Frontal cortex (tissue), 4 donors: Measurements from ENCODE around the gene SH3GL1. TPM values are rescaled to one million over a fixed set of nuclear protein-coding genes. Genes with fewer than 3 reads are reported as not detected.

Source experiments
- DNase-seq, 2 donors: peaks; one replicate each; pipeline ENCODE4 v3.0.0; 2012; ENCODE audit warnings: low spot score in 2 of 2
- FAIRE-seq: peaks from 2 replicates; lab custom pipeline; 2012; peaks lifted over from hg19 to GRCh38; lab: Jason Lieb, UNC
- small RNA-seq: library from RNA; depleted of rRNA; stranded (forward); fragments of <200 nt; gene quantifications from one replicate; pipeline ENCODE3, GENCODE V24; 2014
- total RNA-seq: library from RNA; depleted of rRNA; stranded (reverse); fragments of >200 nt; gene quantifications from one replicate; pipeline ENCODE4 v1.2.3, GENCODE V29; 2014
- donor health status: control.
- donor health status: control.
- donor health status: control.

Gene SH3GL1
- total RNA-seq, 1 donor from 2014 or later: 17.5 TPM

GRCh38 chr19:4326837-4327251, 73.5 kb downstream of the SH3GL1 start:
- DNase-seq (no peak), FAIRE-seq (no peak)

- no peak for DNase-seq
- no peak for FAIRE-seq
Measured at GRCh38 chr19:4326215-4326836, 74.0 kb downstream of the SH3GL1 start.

- no peak for FAIRE-seq
- DNase-seq: no peak
Measured at GRCh38 chr19:4324228-4324627, 76.1 kb downstream of the SH3GL1 start.

- no peak for FAIRE-seq
- no peak for DNase-seq
Measured at GRCh38 chr19:4323692-4324091, 76.7 kb downstream of the SH3GL1 start.

DNA sequence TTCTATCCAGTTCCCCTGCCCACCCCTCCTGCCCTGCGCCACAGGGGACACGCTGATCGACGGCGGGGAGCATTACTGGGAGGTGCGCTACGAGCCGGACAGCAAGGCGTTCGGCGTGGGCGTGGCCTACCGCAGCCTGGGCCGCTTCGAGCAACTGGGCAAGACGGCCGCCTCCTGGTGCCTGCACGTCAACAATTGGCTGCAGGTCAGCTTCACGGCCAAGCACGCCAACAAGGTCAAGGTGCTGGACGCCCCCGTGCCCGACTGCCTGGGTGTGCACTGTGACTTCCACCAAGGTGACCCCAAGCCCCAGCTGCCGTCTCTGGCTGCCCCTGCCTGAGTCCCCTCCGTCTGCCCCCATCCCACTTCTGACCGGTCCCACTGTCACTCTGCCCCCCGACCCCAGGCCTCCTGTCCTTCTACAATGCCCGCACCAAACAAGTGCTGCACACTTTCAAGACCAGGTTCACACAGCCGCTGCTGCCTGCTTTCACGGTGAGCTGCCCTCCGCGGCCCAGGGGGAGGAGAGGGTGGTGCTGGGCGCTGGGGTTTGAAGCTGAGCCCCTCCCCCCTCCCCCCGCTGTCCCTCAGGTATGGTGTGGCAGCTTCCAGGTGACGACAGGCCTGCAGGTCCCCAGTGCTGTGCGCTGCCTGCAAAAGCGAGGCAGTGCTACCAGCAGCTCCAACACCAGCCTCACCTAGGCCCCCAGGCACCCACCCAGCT, 77.2 kb downstream of the SH3GL1 start:
- FAIRE-seq (no peak), DNase-seq (no peak)

GRCh38 chr19:4320419-4320818, 79.9 kb downstream of the SH3GL1 start:
- DNase-seq (no peak), FAIRE-seq (no peak)

- no peak for DNase-seq
- no peak for FAIRE-seq
Measured at GRCh38 chr19:4319067-4319718, 81.2 kb downstream of the SH3GL1 start.

DNA sequence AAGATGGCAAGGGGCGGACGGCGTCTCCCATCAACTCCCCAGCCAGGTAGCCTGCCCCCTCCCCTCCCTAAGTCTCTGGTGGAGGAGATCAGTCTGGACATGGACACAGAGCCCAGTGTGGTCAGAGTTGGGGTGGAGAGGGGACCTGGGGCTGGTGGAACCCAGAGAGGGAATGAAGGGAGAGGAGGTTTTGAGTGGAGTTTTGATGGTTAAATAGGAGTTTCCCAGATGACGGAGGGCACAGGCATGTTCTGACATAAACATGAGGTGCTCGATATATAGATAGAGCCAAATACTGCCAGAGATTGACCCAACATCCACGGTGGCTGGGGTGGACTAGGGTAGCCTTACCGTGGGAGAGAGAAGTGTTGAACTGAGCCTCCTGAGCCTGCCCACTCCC, 81.9 kb downstream of the SH3GL1 start:
- FAIRE-seq: no peak

DNA sequence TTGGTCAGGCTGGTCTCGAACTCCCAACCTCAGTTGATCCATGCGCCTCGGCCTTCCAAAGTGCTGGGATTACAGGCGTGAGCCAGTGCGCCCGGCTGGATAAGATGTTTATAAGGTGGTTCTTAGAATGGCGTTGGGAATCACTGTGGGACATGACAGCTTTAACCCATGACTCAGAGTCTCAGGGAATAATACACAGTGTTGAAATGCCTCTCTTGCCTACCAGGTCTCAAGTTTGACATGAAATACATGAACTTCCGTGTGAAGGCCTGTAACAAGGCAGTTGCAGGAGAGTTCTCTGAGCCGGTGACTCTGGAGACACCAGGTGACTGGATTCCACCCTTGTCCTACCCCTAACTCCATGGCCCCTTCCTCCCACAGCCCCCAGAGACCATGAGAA, 83.4 kb downstream of the SH3GL1 start:
- DNase-seq (no peak), FAIRE-seq (no peak)

More for the DNA sequence above, 81.9 kb downstream of the SH3GL1 start:
- DNase-seq: no peak

DNA sequence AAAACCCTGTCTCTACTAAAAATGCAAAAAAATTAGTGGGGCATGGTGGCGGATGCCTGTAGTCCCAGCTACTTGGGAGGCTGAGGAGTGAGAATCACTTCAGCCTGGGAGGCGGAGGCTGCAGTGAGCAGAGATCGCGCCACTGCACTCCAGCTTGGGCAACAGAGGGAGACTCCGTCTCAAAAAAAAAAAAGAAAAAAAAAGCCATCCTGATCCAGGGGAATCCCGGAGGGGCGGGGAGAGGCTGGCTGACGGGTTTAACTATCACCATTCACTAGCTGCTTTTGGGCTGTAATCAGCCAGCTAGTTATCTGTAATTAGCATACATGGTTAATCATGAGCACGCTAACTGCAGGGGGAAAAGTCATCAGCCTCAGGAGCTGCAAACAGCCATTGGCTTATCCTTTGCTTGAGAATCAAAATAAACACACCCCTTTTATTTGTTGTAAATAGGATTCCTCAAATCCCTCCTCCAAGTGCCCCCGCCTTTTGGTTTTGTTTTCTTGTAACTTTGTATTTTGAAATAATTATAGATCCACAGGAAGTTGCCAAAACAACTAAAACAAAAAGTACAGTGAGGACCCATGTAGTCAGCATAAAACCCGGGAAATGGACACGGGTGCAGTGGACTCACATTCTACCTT, 86.4 kb downstream of the SH3GL1 start:
- FAIRE-seq (no peak), DNase-seq (no peak)

Small RNAs within 50 kb of the gene (small RNA-seq; reads per million reads assigned to genes)
- not detected for gene MIR4746

Other genes with a start within 250 kb of the SH3GL1 start
- gene CREB3L3, start 246.9 kb downstream of the SH3GL1 start, total RNA-seq: not detected
- gene SIRT6, start 218.0 kb downstream of the SH3GL1 start, total RNA-seq: 10.2 TPM
- 8.2 TPM for gene ANKRD24, start 217.9 kb downstream of the SH3GL1 start, total RNA-seq
- gene EBI3, start 171.0 kb downstream of the SH3GL1 start, total RNA-seq: not detected
- 17.9 TPM for gene YJU2, start 153.5 kb downstream of the SH3GL1 start, total RNA-seq
- 2.0 TPM for gene SHD, start 121.3 kb downstream of the SH3GL1 start, total RNA-seq
- gene TMIGD2, start 98.2 kb downstream of the SH3GL1 start, total RNA-seq: not detected
- gene FSD1, start 95.9 kb downstream of the SH3GL1 start, total RNA-seq: 38.7 TPM
- 0.82 TPM for gene STAP2, start 61.7 kb downstream of the SH3GL1 start, total RNA-seq
- gene MPND, start 57.0 kb downstream of the SH3GL1 start, total RNA-seq: 18.8 TPM
- 11.8 TPM for gene CHAF1A, start 2.1 kb upstream of the SH3GL1 start, total RNA-seq
- gene UBXN6, start 57.2 kb upstream of the SH3GL1 start, total RNA-seq: 91.3 TPM
- gene HDGFL2, start 71.8 kb upstream of the SH3GL1 start, total RNA-seq: 44.8 TPM
- gene PLIN4, start 117.9 kb upstream of the SH3GL1 start, total RNA-seq: under 0.01 TPM
- 0.82 TPM for gene PLIN5, start 134.7 kb upstream of the SH3GL1 start, total RNA-seq
- gene LRG1, start 139.5 kb upstream of the SH3GL1 start, total RNA-seq: under 0.01 TPM
- 33.0 TPM for gene SEMA6B, start 159.1 kb upstream of the SH3GL1 start, total RNA-seq
- 4.5 TPM for gene TNFAIP8L1, start 239.0 kb upstream of the SH3GL1 start, total RNA-seq